ELF-1 (cell line): ENCODE results near the gene TNNI2.

Experiments
- DNase-seq: peaks from one replicate; pipeline ENCODE4 v3.0.0-alpha.2; 2016; ENCODE audit warnings: low read depth, low spot score

TNNI2 gene

GRCh38 chr11:1834062-1834610, 4.6 kb upstream of the TNNI2 start:
- DNase-seq, result peak; percentile 67

DNA sequence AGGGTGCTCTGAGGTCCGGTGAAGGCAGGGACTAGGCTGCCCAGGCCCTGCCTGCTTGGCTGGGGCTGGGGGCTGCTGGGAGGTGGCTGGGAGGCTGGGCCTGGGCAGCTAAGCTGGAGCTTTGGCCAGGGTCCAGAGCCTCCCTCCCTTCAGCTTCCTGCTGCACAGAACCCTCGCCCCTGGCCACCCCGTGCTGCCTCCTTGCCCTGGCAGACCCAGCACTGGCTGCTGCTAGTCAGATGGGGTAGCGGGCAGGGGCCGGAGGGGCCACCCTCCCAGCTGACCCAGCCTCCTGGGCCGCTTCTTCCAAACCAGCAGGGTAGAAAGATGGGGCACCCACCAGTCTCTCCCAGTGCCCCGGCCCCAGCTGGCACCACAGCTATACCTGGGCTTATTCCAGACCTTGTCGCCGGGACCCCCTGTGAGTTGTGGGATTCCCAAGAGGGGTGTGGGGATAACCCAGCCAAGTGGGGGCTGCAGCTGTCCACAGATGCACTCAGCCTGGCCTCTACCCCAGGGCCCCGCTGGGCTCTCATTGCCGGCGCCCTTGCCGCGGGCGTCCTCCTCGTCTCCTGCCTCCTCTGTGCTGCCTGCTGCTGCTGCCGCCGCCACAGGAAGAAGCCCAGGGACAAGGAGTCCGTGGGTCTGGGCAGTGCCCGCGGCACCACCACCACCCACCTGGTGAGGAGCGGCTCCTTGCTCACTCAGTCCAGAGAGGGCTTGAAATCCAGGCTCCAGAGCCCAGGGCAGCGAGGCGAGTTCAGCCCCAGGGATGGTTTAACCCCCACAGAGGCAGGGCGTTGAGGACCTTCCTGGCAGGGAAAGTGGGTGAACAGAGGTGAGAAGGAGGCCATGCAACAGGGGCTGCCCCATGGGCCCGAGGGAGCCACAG, 3.8 kb upstream of the TNNI2 start, which contains the start of gene SYT8:
SYT8 (plus strand) TSS at position 212 of the 892 bp plus-strand sequence; CDS start at position 328, 116 bp downstream.
- DNase-seq, result no peak

- no peak for DNase-seq
Measured at GRCh38 chr11:1835671-1836010, 3.1 kb upstream of the TNNI2 start.

DNA sequence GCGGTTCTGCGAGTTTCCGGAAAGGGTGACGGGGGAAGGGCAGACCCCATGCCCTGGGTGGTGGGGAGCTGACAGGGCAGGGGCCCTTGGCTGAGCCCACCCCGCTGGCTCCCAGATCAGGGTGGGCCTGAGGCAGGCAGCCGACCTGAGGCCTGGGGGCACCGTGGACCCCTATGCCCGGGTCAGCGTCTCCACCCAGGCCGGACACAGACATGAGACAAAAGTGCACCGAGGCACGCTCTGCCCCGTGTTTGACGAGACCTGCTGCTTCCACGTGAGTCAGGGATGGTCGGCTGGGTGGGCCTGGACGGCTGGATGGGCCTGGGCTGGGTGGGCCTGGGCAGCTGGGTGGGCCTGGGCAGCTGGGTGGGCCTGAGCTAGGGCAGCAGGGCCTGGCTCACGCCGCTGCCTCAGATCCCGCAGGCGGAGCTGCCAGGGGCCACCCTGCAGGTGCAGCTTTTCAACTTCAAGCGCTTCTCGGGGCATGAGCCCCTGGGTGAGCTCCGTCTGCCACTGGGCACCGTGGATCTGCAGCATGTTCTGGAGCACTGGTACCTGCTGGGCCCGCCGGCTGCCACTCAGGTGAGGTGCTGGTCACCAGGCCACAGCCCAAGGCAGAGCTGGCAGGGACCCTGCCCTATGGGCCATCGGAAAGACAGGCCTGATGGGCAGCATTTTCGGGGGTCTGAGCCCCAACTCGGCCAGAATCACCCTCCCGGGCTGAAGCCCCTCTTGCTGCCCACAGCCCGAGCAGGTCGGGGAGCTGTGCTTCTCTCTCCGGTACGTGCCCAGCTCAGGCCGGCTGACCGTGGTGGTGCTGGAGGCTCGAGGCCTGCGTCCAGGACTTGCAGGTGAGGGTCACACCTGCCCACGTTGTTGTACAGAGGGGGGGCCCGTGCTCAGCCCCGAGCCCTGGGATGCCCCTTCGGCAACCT, 2.5 kb upstream of the TNNI2 start:
- DNase-seq, result no peak

DNA sequence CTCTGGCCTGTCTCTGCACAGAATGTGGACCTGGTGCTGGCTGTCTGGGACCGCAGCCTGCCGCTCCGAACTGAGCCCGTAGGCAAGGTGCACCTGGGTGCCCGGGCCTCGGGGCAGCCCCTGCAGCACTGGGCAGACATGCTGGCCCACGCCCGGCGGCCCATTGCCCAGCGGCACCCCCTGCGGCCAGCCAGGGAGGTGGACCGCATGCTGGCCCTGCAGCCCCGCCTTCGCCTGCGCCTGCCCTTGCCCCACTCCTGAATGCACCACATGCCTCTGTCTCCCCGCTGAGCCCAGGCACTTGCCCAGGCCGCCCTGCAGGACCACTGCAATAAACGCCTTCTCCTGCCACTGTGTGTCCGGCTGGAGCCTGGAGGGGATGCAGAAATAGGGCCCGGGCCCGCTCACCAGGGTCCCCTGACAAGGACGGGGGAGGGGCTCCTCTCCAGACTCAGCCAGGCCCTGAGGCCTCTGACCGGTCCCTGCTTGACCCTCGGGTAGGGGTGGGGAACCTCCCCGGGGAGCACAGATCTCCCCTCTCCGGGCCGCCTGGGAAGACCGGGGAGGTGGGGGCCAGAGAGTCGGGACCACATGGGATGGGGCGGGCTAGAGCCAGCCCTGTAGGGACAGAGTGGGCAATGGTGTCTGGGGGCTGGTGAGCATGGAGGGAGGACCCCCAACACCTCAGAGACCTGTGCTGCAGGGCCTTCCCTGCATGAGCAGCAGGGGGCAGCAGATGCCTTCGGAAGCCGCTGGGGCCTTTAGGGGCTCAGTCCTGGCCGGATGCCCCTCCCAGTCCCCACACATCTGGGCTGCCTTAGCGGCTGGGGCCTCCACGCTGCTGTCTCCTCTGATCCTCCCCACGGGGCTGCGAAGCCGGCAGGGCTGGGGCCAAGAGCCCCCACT, 1.4 kb upstream of the TNNI2 start:
- peak; percentile 73 for DNase-seq

GRCh38 chr11:1838077-1838425, 730 bp upstream of the TNNI2 start:
- no peak for DNase-seq

GRCh38 chr11:1839204-1839923, 583 bp downstream of the TNNI2 start:
- DNase-seq, result no peak

- DNase-seq, result no peak
Measured at GRCh38 chr11:1839924-1840779, 1.4 kb downstream of the TNNI2 start.

DNA sequence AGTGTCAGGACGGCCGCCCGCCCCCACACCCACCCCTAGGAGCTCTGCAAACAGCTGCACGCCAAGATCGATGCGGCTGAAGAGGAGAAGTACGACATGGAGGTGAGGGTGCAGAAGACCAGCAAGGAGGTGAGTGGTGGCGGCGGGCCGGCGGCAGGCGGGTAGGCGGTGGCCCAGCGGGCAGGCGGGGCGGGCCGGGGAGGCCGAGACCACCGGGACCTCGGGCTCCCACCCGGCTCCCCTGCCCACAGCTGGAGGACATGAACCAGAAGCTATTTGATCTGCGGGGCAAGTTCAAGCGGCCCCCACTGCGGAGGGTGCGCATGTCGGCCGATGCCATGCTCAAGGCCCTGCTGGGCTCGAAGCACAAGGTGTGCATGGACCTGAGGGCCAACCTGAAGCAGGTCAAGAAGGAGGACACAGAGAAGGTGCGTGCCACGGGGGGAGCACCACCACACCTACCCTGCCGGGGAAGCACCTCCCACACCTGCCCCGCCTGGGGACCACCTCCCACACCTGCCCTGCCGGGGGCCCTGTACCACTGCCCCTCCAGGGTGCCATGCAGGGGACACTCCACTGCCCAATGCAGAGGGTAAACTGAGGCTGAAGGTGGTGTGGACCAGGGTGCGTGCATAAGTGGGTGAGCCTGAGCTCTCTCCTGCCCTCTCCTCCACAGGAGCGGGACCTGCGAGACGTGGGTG, 2.1 kb downstream of the TNNI2 start:
- DNase-seq, result no peak

GRCh38 chr11:1841511-1842148, 2.8 kb downstream of the TNNI2 start:
- no peak for DNase-seq

DNA sequence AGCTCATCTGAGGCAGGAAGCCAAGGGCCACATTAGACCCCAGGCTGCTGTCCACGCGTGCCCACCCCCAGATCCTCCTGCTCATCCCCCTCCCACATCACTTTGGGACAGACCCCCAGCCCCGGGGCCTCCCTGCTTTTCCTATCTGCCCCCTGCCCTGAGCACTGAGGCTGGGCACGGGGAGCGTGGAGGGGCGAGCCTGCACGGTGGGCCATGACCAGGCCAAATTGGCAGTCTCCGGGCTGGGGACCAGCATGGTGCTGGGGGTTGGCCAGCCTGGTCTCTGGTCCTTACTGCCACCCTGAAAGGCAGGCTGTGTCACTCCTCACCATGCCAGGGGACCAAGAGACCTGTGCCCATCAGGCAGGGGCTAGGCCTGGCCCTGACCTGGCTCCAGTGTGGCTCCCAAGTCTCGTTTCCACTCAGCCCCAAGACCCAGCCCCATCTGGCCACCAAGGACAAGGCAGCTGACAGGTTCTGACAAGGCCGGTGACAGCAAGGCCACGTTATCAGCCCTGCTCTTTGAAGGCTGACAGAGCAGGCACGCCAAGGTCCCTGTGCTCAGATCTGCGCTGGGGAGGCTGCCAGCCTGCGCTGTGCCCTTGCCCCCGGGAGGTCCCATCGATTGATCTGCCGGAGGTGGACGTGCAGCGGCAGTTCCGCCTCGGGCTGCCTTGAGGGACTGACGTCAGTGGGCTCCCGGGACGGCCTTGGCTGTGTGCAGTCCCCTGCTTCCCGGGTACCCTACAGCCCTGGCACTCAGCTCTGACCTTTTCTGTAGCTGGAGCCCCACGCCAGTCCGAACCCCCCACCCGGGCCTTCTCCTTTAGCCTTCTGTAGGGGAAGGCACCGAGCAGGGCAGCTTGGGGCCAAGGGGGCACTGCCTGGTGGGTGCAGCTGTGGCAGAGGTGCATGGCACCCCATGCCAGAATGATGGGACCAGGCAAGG, 3.6 kb downstream of the TNNI2 start:
- no peak for DNase-seq

- DNase-seq, result no peak
Measured at GRCh38 chr11:1843098-1843473, 4.3 kb downstream of the TNNI2 start.

GRCh38 chr11:1843796-1844195, 5.0 kb downstream of the TNNI2 start:
- DNase-seq, result no peak

- no peak for DNase-seq
Measured at GRCh38 chr11:1844221-1845094, 5.7 kb downstream of the TNNI2 start.

DNA sequence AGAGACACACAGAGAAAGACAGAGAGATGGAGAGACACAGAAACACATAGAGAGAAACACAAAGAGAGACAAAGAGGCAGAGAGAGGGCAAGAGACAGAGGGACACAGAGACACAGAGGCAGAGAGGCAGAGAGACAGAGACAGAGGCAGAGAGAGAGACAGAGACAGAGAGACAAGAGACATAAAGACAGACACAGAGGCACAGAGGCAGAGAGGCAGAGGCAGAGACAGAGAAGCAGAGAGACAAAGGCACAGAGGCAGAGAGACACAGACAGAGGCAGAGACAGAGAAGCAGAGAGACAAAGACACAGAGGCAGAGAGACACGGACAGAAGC, 6.3 kb downstream of the TNNI2 start:
- DNase-seq, result no peak
